HepG2 (cell line): ENCODE measurements around the gene SULT2B1. TPM values are rescaled to one million over a fixed set of nuclear protein-coding genes. Genes with fewer than 3 reads are reported as not detected.
A peak's percentile ranks its signal among the peaks of the same experiment; 100 is the strongest.

Experiments
- BCLAF1 ChIP-seq: fragments of 450-650 bp; IDR thresholded peaks from 2 replicates; pipeline ENCODE4 v1.6.1; 2017; ENCODE audit warnings: mild to moderate bottlenecking
- CCAR2 ChIP-seq: fragments of 200-400 bp; formaldehyde crosslinking; optimal IDR thresholded peaks from 2 replicates; pipeline ENCODE3; 2018; ENCODE audit warnings: low read depth, mild to moderate bottlenecking, low read length, moderate library complexity
- GATA4 ChIP-seq: sonication (generic); IDR thresholded peaks from 2 replicates; pipeline ENCODE4 v1.6.1; 2016; ENCODE audit warnings: antibody characterized with exemption, low read depth, borderline replicate concordance
- GATAD1 ChIP-seq: IDR thresholded peaks from 2 replicates; pipeline ENCODE4 v1.6.1; 2016; ENCODE audit warnings: missing genetic modification reagents, missing compliant biosample characterization
- GATAD2A ChIP-seq: IDR thresholded peaks from 2 replicates; pipeline ENCODE4 v1.6.1; 2016
- JUNB ChIP-seq: sonication (generic); formaldehyde crosslinking; IDR thresholded peaks from 2 replicates; pipeline ENCODE4 v1.8.0; 2022; ENCODE audit warnings: missing genetic modification reagents, mild to moderate bottlenecking, borderline replicate concordance
- KDM6A ChIP-seq: IDR thresholded peaks from 2 replicates; pipeline ENCODE4 v1.6.1; 2016; ENCODE audit warnings: low read depth
- MLX ChIP-seq: IDR thresholded peaks from 2 replicates; pipeline ENCODE4 v1.6.1; 2016
- MTF2 ChIP-seq: sonication (generic); formaldehyde crosslinking; IDR thresholded peaks from 2 replicates; pipeline ENCODE4 v1.5.0; 2020; ENCODE audit warnings: missing genetic modification reagents, borderline replicate concordance
- NAIF1 ChIP-seq: sonication (generic); formaldehyde crosslinking; IDR thresholded peaks from 2 replicates; pipeline ENCODE4 v1.5.0; 2020; ENCODE audit warnings: mild to moderate bottlenecking, missing genetic modification reagents, borderline replicate concordance
- ONECUT2 ChIP-seq: sonication (generic); formaldehyde crosslinking; IDR thresholded peaks from 2 replicates; pipeline ENCODE4 v1.4.0; 2020; ENCODE audit warnings: missing genetic modification reagents
- PHF8 ChIP-seq: sonication (generic); formaldehyde crosslinking; IDR thresholded peaks from 2 replicates; pipeline ENCODE4 v1.5.0; 2020; ENCODE audit warnings: missing genetic modification reagents
- RXRB ChIP-seq: IDR thresholded peaks from 2 replicates; pipeline ENCODE4 v1.6.1; 2016; ENCODE audit warnings: borderline replicate concordance, missing genetic modification reagents, missing compliant biosample characterization
- SALL1 ChIP-seq: sonication (generic); formaldehyde crosslinking; IDR thresholded peaks from 2 replicates; pipeline ENCODE4 v1.8.0; 2022; ENCODE audit warnings: mild to moderate bottlenecking, missing genetic modification reagents
- ZFAT ChIP-seq: sonication (generic); formaldehyde crosslinking; conservative IDR thresholded peaks from 2 replicates; pipeline ENCODE4 v1.8.1; 2023; ENCODE audit warnings: missing genetic modification reagents, inconsistent platforms
- ZNF234 ChIP-seq: sonication (generic); formaldehyde crosslinking; conservative IDR thresholded peaks from 2 replicates; pipeline ENCODE4 v1.5.1; 2020; ENCODE audit warnings: mild to moderate bottlenecking, missing genetic modification reagents
- ZNF484 ChIP-seq: sonication (generic); formaldehyde crosslinking; IDR thresholded peaks from 2 replicates; pipeline ENCODE4 v1.5.1; 2020; ENCODE audit warnings: mild to moderate bottlenecking, low read depth, missing genetic modification reagents, borderline replicate concordance
- ZNF512 ChIP-seq: sonication (generic); formaldehyde crosslinking; IDR thresholded peaks from 2 replicates; pipeline ENCODE4 v1.4.0; 2020; ENCODE audit warnings: mild to moderate bottlenecking, missing genetic modification reagents
- ZNF605 ChIP-seq: sonication (generic); formaldehyde crosslinking; IDR thresholded peaks from 2 replicates; pipeline ENCODE4 v1.8.0; 2022; ENCODE audit warnings: mild to moderate bottlenecking, missing genetic modification reagents
- ZNF687 ChIP-seq: sonication (generic); formaldehyde crosslinking; IDR thresholded peaks from 2 replicates; pipeline ENCODE4 v1.5.1; 2020; ENCODE audit warnings: mild to moderate bottlenecking, missing genetic modification reagents, moderate library complexity
- ZNF709 ChIP-seq: sonication (generic); formaldehyde crosslinking; IDR thresholded peaks from 2 replicates; pipeline ENCODE4 v1.5.0; 2020; ENCODE audit warnings: mild to moderate bottlenecking, missing genetic modification reagents
- polyA plus RNA-seq, 8 experiments: library from polyadenylated mRNA; depleted of rRNA in 3 of 8; stranded (reverse) in 7 of 8; unstranded in 1 of 8; fragments of >200 nt; fragmentation: Illumina TruSeq in 4 of 8; extraction: Trizol in 4 of 8; gene quantifications; 2 replicates each; pipeline versions ENCODE4 v1.2.1 to v1.2.3, GENCODE V29; 2011 to 2016; ENCODE audit warnings: low read depth in 4 of 8, missing spikeins in 1 of 8, mixed read lengths in 1 of 8; ENCODE audit not compliant: insufficient read depth in 1 of 8
- total RNA-seq, 5 experiments: library from RNA; depleted of rRNA; stranded (reverse); fragments of >200 nt; fragmentation: Illumina TruSeq; extraction: Trizol; gene quantifications; 2 replicates each; pipeline ENCODE4 v1.2.3, GENCODE V29; 2016; ENCODE audit warnings: low read depth in 1 of 5

SULT2B1 gene
- total and polyA plus RNA-seq, 2 of the 13 experiments (the other 11 are each of a cell fraction or from before 2014, with no cell fraction given): 0.13 TPM; not detected in 1

- no peak for TF ChIP-seq ZNF512
- TF ChIP-seq NAIF1: no peak
- TF ChIP-seq ZNF709 (CRISPR knock-in tag): peak; percentile 58; the same call in 1 of the 2 replicates
- TF ChIP-seq ONECUT2 (CRISPR knock-in tag): no peak
- TF ChIP-seq JUNB (CRISPR knock-in tag): no peak
- TF ChIP-seq ZNF605 (CRISPR knock-in tag): 0 out of 2 replicates have a peak, but pooled peaks have one; percentile 20
- 0 out of 2 replicates have a peak, but pooled peaks have one; percentile 4 for TF ChIP-seq RXRB (CRISPR knock-in tag)
- peak; percentile 37; the same call in 1 of the 2 replicates for TF ChIP-seq ZNF234 (CRISPR knock-in tag)
- no peak for TF ChIP-seq ZNF484 (CRISPR knock-in tag)
- TF ChIP-seq GATAD2A: no peak
- no peak for TF ChIP-seq BCLAF1
- peak; percentile 74 for TF ChIP-seq ZNF687 (CRISPR knock-in tag)
- TF ChIP-seq GATA4: no peak
- TF ChIP-seq GATAD1 (CRISPR knock-in tag): no peak; the same call in 1 of the 2 replicates
- TF ChIP-seq CCAR2: no peak
- peak; percentile 5; the same call in 1 of the 2 replicates for TF ChIP-seq SALL1 (CRISPR knock-in tag)
- peak; percentile 66 for TF ChIP-seq PHF8 (CRISPR knock-in tag)
- no peak for TF ChIP-seq MTF2 (CRISPR knock-in tag)
- TF ChIP-seq MLX (CRISPR knock-in tag): no peak
- TF ChIP-seq KDM6A: no peak
- no peak for TF ChIP-seq ZFAT (CRISPR knock-in tag)
Observed at GRCh38 chr19:48513289-48514122, 38.5 kb upstream of the SULT2B1 start (continued).
